Kidney (tissue), 14 donors: ENCODE data around the gene SH3RF1. TPM values are rescaled to one million over a fixed set of nuclear protein-coding genes. Genes with fewer than 3 reads are reported as not detected.

Experiments used
- DNase-seq, 5 donors: peaks; one replicate each; pipeline ENCODE4 v3.0.0-alpha.2; 2013 to 2020
- FAIRE-seq: peaks from 2 replicates; lab custom pipeline; 2012; peaks lifted over from hg19 to GRCh38; lab: Jason Lieb, UNC
- H3K27ac ChIP-seq, 2 donors: one replicate each; pipeline ENCODE4 v1.7.0; 2013; ENCODE audit warnings: low read depth in 2 of 2, low read length in 2 of 2, inconsistent platforms in 1 of 2
- H3K27me3 ChIP-seq: one replicate; pipeline ENCODE4 v1.7.1; 2013; ENCODE audit warnings: low read length, inconsistent platforms; ENCODE audit not compliant: control insufficient read depth, insufficient read depth
- H3K36me3 ChIP-seq, 3 donors: one replicate each; pipeline versions ENCODE4 v1.7.0 to v1.7.1; 2013; ENCODE audit warnings: low read length in 3 of 3, control low read depth in 1 of 3, inconsistent platforms in 1 of 3; ENCODE audit not compliant: insufficient read depth in 3 of 3, control insufficient read depth in 2 of 3
- H3K4me1 ChIP-seq, 3 donors: one replicate each; pipeline versions ENCODE4 v1.7.0 to v1.7.1; 2013; ENCODE audit warnings: low read length in 3 of 3, inconsistent platforms in 1 of 3, low read depth in 1 of 3; ENCODE audit not compliant: control insufficient read depth in 2 of 3, insufficient read depth in 2 of 3
- H3K4me3 ChIP-seq, 3 donors: one replicate each; pipeline versions ENCODE4 v1.7.0 to v1.8.1; 2013; ENCODE audit warnings: low read length in 3 of 3, control low read depth in 1 of 3, inconsistent platforms in 1 of 3
- H3K9ac ChIP-seq, 3 donors: one replicate each; pipeline versions ENCODE4 v1.7.0 to v1.7.1; 2013; ENCODE audit warnings: low read length in 3 of 3, control low read depth in 1 of 3, inconsistent platforms in 1 of 3
- H3K9me3 ChIP-seq, 3 donors: one replicate each; pipeline versions ENCODE4 v1.7.0 to v1.7.1; 2013; ENCODE audit warnings: low read length in 3 of 3, control low read depth in 1 of 3, inconsistent platforms in 1 of 3; ENCODE audit not compliant: control insufficient read depth in 2 of 3, insufficient read depth in 1 of 3
- CTCF ChIP-seq: IDR thresholded peaks from 3 replicates; pipeline ENCODE4 v1.5.1; 2012; ENCODE audit warnings: mild to moderate bottlenecking, moderate library complexity, borderline replicate concordance; ENCODE audit not compliant: insufficient read depth; ENCODE audit errors: extremely low read depth
- intact Hi-C: fragments of 100-400 bp; cut with DNase I; formaldehyde crosslinking; loops from one replicate; pipeline ENCODE4 v1.11.1; 2022
- polyA plus RNA-seq: library from polyadenylated mRNA; stranded (reverse); fragments of 350-450 nt; fragmentation: Illumina TruSeq; extraction: RNeasy Lipid Tissue Mini Kit (QIAGEN cat#74804); gene quantifications from one replicate; pipeline ENCODE4 v1.2.3, GENCODE V29; 2014; ENCODE audit warnings: low read depth, low replicate concordance; ENCODE audit not compliant: insufficient read depth
- total RNA-seq: library from RNA; stranded (reverse); fragmentation: NEBNext Ultra II Directional; extraction: Animal tissue kit (Norgen Biotek cat#: 25700); gene quantifications from one replicate; pipeline ENCODE4 v1.2.1, GENCODE V29; 2021
- donor health status: control.
- donor health status: control.
- donor health status: control.
- donor health status: control.
- donor health status: control.
- donor health status: DM: yes; HTN: yes; CAD: no.
- donor health status: Normal renal cell carcinoma (clear cell type).

The SH3RF1 gene
- total and polyA plus RNA-seq, 2 donors from 2014 or later: 8.2 to 35.7 TPM

DNA sequence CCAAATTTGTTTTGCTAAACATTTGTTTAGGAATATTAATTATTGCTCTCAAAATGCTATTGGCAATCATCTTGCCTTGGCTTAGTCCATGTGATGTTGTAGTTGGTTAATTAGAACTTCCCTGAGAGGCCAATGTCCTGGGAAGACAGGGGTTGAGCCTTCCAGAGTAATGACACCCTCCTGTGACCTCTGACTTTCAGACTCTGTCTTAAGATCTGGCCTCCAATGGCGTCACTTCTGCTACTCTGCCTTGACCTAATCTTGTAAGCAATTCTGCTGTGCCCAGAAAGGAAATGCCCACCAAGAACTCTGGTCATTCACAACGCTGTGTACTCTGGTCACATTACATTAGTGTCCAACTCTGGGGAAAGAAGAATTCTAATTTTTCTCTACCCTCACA, 111.9 kb downstream of the SH3RF1 start:
- Histone ChIP-seq H3K36me3 (peaks cover 0 to 20% (median under 1%) of the 10 kb centered on the region in 3 donors), H3K9ac (no peak overlapping the region), H3K27ac (no peak overlapping the region), H3K4me3 (no peak overlapping the region), H3K27me3 (no peaks in the 10 kb centered on the region), H3K9me3 (no peaks in the 10 kb centered on the region), H3K4me1 (peaks cover 0 to 27% (median 23%) of the 10 kb centered on the region in 3 donors)
- no peak for TF ChIP-seq CTCF
- FAIRE-seq: no peak
- DNase-seq: no peak
- intact Hi-C loops: no loop called here

DNA sequence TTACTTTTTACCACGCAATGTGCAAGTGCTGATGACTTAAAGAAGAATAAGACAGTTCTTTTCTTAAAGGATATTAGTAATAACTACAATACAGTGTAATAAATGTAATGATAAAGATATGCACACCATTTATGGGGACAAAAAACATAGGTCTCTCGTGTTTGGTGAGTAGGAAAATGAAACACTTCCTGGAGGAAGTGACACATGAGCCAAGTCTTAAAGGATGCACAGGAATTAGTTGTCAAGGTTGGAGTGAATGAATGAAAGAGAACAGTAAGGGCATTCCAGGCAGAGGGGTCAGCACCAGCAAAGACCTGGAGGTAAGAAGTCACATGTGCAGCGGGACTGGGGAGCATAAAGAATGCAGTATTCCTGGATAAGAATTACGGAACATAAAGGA, 112.7 kb downstream of the SH3RF1 start:
- Histone ChIP-seq H3K27me3 (no peaks in the 10 kb centered on the region), H3K36me3 (peaks cover 2 to 20% (median 3%) of the 10 kb centered on the region in 3 donors), H3K9ac (no peak overlapping the region), H3K27ac (no peak overlapping the region), H3K4me1 (peaks cover 0 to 27% (median 23%) of the 10 kb centered on the region in 3 donors), H3K9me3 (no peaks in the 10 kb centered on the region), H3K4me3 (no peak overlapping the region)
- no peak for DNase-seq
- TF ChIP-seq CTCF: no peak
- no peak for FAIRE-seq
- intact Hi-C loops: no loop called here

GRCh38 chr4:169156392-169156791, 114.4 kb downstream of the SH3RF1 start:
- Histone ChIP-seq H3K9me3 (no peaks in the 10 kb centered on the region), H3K4me3 (no peak overlapping the region), H3K27ac (no peak overlapping the region), H3K9ac (no peak overlapping the region), H3K4me1 (peaks cover 0 to 27% (median 23%) of the 10 kb centered on the region in 3 donors), H3K27me3 (no peaks in the 10 kb centered on the region), H3K36me3 (peaks cover 2 to 24% (median 3%) of the 10 kb centered on the region in 3 donors)
- no peak for FAIRE-seq
- no peak for DNase-seq
- intact Hi-C loops: no loop called here
- TF ChIP-seq CTCF: no peak

GRCh38 chr4:169154121-169154520, 116.6 kb downstream of the SH3RF1 start:
- peaks cover 0 to 15% (median 6%) of the 10 kb centered on the region in 3 donors for H3K4me1 ChIP-seq

More at GRCh38 chr4:169154121-169154520, 116.6 kb downstream of the SH3RF1 start:
- Histone ChIP-seq H3K9ac (no peak overlapping the region), H3K9me3 (no peaks in the 10 kb centered on the region), H3K27ac (no peak overlapping the region), H3K27me3 (no peaks in the 10 kb centered on the region), H3K36me3 (peaks cover 2 to 24% (median 3%) of the 10 kb centered on the region in 3 donors), H3K4me3 (no peak overlapping the region)
- no peak for FAIRE-seq
- DNase-seq: no peak
- TF ChIP-seq CTCF: no peak
- intact Hi-C loops: no loop called here
